A673 (cell line): Measurements from ENCODE around the gene SALL1. TPM values are rescaled to one million over a fixed set of nuclear protein-coding genes. Genes with fewer than 3 reads are reported as not detected.

Experiments used
- BruUV-seq: library from RNA; stranded (reverse); fragments of 400-500 nt; replicated peaks from 2 replicates; lab custom pipeline; 2021; lab: Mats Ljungman, UMichigan
- CTCF ChIA-PET: fragments of 300-600 bp; sonication (Branson Sonifier 250); formaldehyde crosslinking; loops from one replicate; lab custom pipeline; 2022; ENCODE audit warnings: antibody characterized with exemption; lab: Charles Lee
- POLR2A ChIA-PET: fragments of 300-600 bp; sonication (Branson Sonifier 250); formaldehyde crosslinking; loops from one replicate; lab custom pipeline; 2022; ENCODE audit warnings: antibody characterized with exemption; ENCODE audit not compliant: low non-redundant PET; lab: Charles Lee
- DNase-seq: peaks from one replicate; pipeline ENCODE4 v3.0.0-alpha.2; 2015; ENCODE audit warnings: low spot score
- H3K27ac ChIP-seq: fragments of 200-600 bp; sonication (generic); 2 replicates; pipeline ENCODE4 v1.5.1; 2016; ENCODE audit warnings: mixed run types, low read depth, mild to moderate bottlenecking, mixed read lengths, antibody characterized with exemption, low read length; ENCODE audit not compliant: poor library complexity, severe bottlenecking
- H3K27me3 ChIP-seq: fragments of 200-600 bp; sonication (generic); replicated peaks from 2 replicates; pipeline ENCODE4 v1.6.1; 2017; ENCODE audit warnings: mixed run types, low read depth, mild to moderate bottlenecking, mixed read lengths, antibody characterized with exemption, low read length; ENCODE audit not compliant: insufficient read depth, poor library complexity
- H3K36me3 ChIP-seq: fragments of 200-600 bp; sonication (generic); 2 replicates; pipeline ENCODE4 v1.6.1; 2016; ENCODE audit warnings: mixed run types, mild to moderate bottlenecking, mixed read lengths, antibody characterized with exemption, low read length; ENCODE audit not compliant: insufficient read depth, poor library complexity, severe bottlenecking
- H3K4me1 ChIP-seq: fragments of 200-600 bp; sonication (generic); 2 replicates; pipeline ENCODE4 v1.6.1; 2017; ENCODE audit warnings: mixed run types, mild to moderate bottlenecking, mixed read lengths, antibody characterized with exemption, low read length; ENCODE audit not compliant: insufficient read depth, poor library complexity, severe bottlenecking
- H3K4me3 ChIP-seq: fragments of 200-600 bp; sonication (generic); 2 replicates; pipeline ENCODE4 v1.5.1; 2016; ENCODE audit warnings: low read depth, mixed run types, mild to moderate bottlenecking, mixed read lengths, low read length; ENCODE audit not compliant: poor library complexity, severe bottlenecking
- H3K9me3 ChIP-seq: fragments of 200-600 bp; sonication (generic); 2 replicates; pipeline ENCODE4 v1.6.1; 2016; ENCODE audit warnings: mixed run types, low read depth, mild to moderate bottlenecking, mixed read lengths, antibody characterized with exemption, low read length; ENCODE audit not compliant: poor library complexity, severe bottlenecking
- CTCF ChIP-seq: fragments of 300-800, 200-600 bp; sonication (generic); conservative IDR thresholded peaks from 2 replicates; pipeline ENCODE4 v1.5.1; 2017; ENCODE audit warnings: low read depth, mild to moderate bottlenecking, antibody characterized with exemption, low read length, moderate library complexity, mixed read lengths
- EZH2 ChIP-seq: fragments of 200-600 bp; sonication (generic); IDR thresholded peaks from 2 replicates; pipeline ENCODE4 v1.6.1; 2017; ENCODE audit warnings: borderline replicate concordance, low read depth, mild to moderate bottlenecking, mixed read lengths, antibody characterized with exemption, low read length; ENCODE audit not compliant: poor library complexity, severe bottlenecking
- intact Hi-C: fragments of 100-400 bp; cut with micrococcal nuclease; formaldehyde crosslinking; loops from one replicate; pipeline ENCODE4 v1.10.0; 2022; ENCODE audit not compliant: unreplicated experiment
- total RNA-seq: library from RNA; stranded (reverse); gene quantifications from 2 replicates; pipeline ENCODE4 v1.2.3, GENCODE V29; 2021

Gene SALL1
- total RNA-seq, 1 experiment from 2014 or later = 24.8 TPM

GRCh38 chr16:51139568-51139967, 11.5 kb downstream of the SALL1 start:
- Histone ChIP-seq H3K27me3 (peaks cover 10% of the 10 kb centered on the region), H3K4me3 (no peak overlapping the region), H3K27ac (no peak overlapping the region), H3K9me3 (no peaks in the 10 kb centered on the region), H3K36me3 (peaks cover 17% of the 10 kb centered on the region), H3K4me1 (peaks cover 19% of the 10 kb centered on the region)
- BruUV-seq = no TSS peak
- ChIA-PET CTCF (no interaction called here), POLR2A (no interaction called here)
- no peak for TF ChIP-seq EZH2
- no peak for TF ChIP-seq CTCF
- intact Hi-C loops = no loop called here
- DNase-seq = no peak

- DNase-seq = no peak
- H3K36me3 ChIP-seq = peaks cover 17% of the 10 kb centered on the region
- ChIA-PET POLR2A (no interaction called here), CTCF (no interaction called here)
- intact Hi-C loops = no loop called here
- H3K27me3 ChIP-seq = peaks cover 23% of the 10 kb centered on the region
- TF ChIP-seq EZH2 = no peak
- no peak for TF ChIP-seq CTCF
- no peak overlapping the region for H3K4me3 ChIP-seq
- H3K4me1 ChIP-seq = peaks cover 13% of the 10 kb centered on the region
- H3K27ac ChIP-seq = no peak overlapping the region
- no peaks in the 10 kb centered on the region for H3K9me3 ChIP-seq
- BruUV-seq = no TSS peak
Measured at GRCh38 chr16:51138178-51138577, 12.9 kb downstream of the SALL1 start.

DNA sequence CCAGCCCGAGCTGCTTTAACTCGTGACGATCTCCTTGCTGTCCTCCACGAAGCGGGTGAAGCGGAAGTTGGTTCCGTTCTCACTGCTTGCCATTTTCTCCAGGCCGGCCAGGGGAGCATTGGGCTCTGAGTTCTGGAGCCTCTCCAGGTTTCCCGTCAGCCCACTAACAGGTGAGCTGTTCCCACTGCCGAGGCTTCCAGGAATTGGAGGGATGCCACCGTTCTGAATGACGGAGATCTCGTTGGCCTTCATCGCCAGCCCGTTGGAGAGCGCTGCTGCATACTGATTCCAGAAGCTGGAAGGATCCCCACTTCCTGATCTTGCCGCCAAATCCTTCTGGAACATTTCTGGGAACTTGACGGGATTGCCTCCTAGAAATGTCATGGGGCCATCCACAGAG, 14.0 kb downstream of the SALL1 start:
- intact Hi-C loops = no loop called here
- DNase-seq = no peak
- H3K36me3 ChIP-seq = peaks cover 17% of the 10 kb centered on the region
- CTCF ChIA-PET = no interaction called here
- H3K27me3 ChIP-seq = peaks cover 23% of the 10 kb centered on the region
- no TSS peak for BruUV-seq
- TF ChIP-seq CTCF (no peak), EZH2 (no peak)
- POLR2A ChIA-PET = no interaction called here
- peaks cover 13% of the 10 kb centered on the region for H3K4me1 ChIP-seq
- H3K27ac ChIP-seq = no peak overlapping the region
- H3K9me3 ChIP-seq = no peaks in the 10 kb centered on the region
- no peak overlapping the region for H3K4me3 ChIP-seq
